PC-3 (cell line): Measurements from ENCODE around the gene INPP5D.

Experiments
- CTCF ChIP-seq: fragments of 300-600 bp; sonication (generic); conservative IDR thresholded peaks from 2 replicates; pipeline ENCODE4 v1.5.1; 2017; ENCODE audit warnings: antibody characterized with exemption, low read depth, mild to moderate bottlenecking, low read length
- EZH2 ChIP-seq: fragments of 300-600 bp; sonication (generic); IDR thresholded peaks from one replicate; pipeline ENCODE4 v1.6.1; 2017; ENCODE audit warnings: antibody characterized with exemption, mild to moderate bottlenecking, low read length; ENCODE audit not compliant: unreplicated experiment

GRCh38 chr2:233079953-233080835, 20.1 kb downstream of the INPP5D start:
- TF ChIP-seq CTCF: no peak
- no peak for TF ChIP-seq EZH2
